ENCODE measurements around the gene NCAM1.

DNA sequence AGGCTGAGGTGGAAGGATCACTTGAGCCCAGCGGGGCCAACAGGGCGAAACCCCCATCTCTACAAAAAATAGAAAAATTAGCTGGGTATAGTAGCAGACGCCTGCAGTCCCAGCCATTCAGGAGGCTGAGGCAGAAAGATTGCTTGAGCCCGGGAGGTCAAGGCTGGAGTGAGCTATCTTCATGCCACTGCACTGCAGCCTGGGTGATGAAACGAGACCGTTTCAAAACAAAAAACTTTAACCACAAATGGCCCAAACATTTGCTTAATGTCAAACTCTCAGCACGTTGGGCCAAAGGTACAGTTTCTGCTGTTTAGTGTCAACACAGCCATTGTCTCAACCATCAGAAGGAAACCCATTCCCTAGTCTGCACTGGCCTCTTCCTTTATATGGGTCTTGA, 284.0 kb downstream of the NCAM1 start:
- no peak for TF ChIP-seq EZH2 (IDR thresholded peaks at IDR 0.05)
- no peak for TF ChIP-seq POLR2AphosphoS5 (IDR thresholded peaks at IDR 0.05; ENCODE audit: borderline replicate concordance, low read depth, low read length)
- TF ChIP-seq FOXP2 (optimal IDR thresholded peaks at IDR 0.05; ENCODE audit: control extremely low read depth, extremely low read length, insufficient read depth): no peak

All from SK-N-MC (cell line).